Measurements from ENCODE around the gene HMGCS2. TPM values are rescaled to one million over a fixed set of nuclear protein-coding genes. Genes with fewer than 3 reads are reported as not detected.

Gene HMGCS2
- total and polyA plus RNA-seq, 7 experiments from 2014 or later = not detected

DNA sequence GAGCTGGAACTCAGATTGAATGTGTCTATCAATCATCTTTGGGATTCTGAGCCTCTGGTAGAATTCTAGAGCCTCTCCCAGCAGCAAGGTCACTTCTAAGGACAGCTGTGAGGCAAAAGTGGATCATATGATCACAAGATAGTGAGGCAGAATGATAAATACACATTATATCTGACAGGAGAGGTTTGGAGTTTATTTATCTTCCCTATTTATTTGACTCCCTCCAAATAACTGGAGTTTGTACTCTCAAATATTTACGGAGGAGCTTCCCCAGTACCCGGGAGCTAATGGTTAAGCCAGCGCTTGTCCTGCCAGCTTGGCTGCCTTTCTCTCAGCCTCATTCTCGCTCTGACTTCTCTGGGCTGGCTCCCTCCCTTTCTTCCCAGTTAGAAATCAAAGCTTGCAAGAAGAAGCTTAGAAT, 2.3 kb downstream of the HMGCS2 start:
- Histone ChIP-seq H3K9me3 (ENCODE audit: control insufficient read depth in 2 of 3, low read length in 3 of 3) (no peaks in the 10 kb centered on the region), H3K4me3 (ENCODE audit: low read length) (no peak overlapping the region), H3K4me1 (ENCODE audit: control insufficient read depth in 2 of 2, insufficient read depth in 2 of 2, low read length in 2 of 2) (no peaks in the 10 kb centered on the region), H3K27ac (ENCODE audit: low read depth, low read length) (no peak overlapping the region), H3K27me3 (ENCODE audit: control insufficient read depth in 2 of 2, insufficient read depth in 2 of 2, low read length in 2 of 2) (no peaks in the 10 kb centered on the region), H3K36me3 (ENCODE audit: control insufficient read depth in 2 of 3, insufficient read depth in 3 of 3, low read length in 3 of 3) (no peaks in the 10 kb centered on the region)
- Mint-ChIP-seq H3K4me3 (no peak overlapping the region), H3K4me1 (no peaks in the 10 kb centered on the region), H3K9me3 (no peaks in the 10 kb centered on the region), H3K27me3 (peaks cover 12 to 58% (median 17%) of the 10 kb centered on the region in 5 donors), H3K36me3 (no peaks in the 10 kb centered on the region), H3K27ac (no peak overlapping the region)
- no peak for ATAC-seq
- ChIA-PET POLR2A (no interaction called here), CTCF (no interaction called here)
- no peak for DNase-seq
- intact Hi-C loops (cut with micrococcal nuclease) = no loop called here

- CTCF ChIA-PET = no interaction called here
- H3K27me3 Mint-ChIP-seq = peaks cover 14 to 65% (median 19%) of the 10 kb centered on the region in 5 donors
- intact Hi-C loops (cut with micrococcal nuclease) = no loop called here
- H3K27ac Mint-ChIP-seq = no peak overlapping the region
- H3K36me3 Mint-ChIP-seq = no peaks in the 10 kb centered on the region
- no peak for ATAC-seq
- Histone ChIP-seq H3K27ac (ENCODE audit: low read depth, low read length) (no peak overlapping the region), H3K4me3 (ENCODE audit: low read length) (no peak overlapping the region), H3K4me1 (ENCODE audit: control insufficient read depth in 2 of 2, insufficient read depth in 2 of 2, low read length in 2 of 2) (no peaks in the 10 kb centered on the region), H3K36me3 (ENCODE audit: control insufficient read depth in 2 of 3, insufficient read depth in 3 of 3, low read length in 3 of 3) (no peaks in the 10 kb centered on the region), H3K9me3 (ENCODE audit: control insufficient read depth in 2 of 3, low read length in 3 of 3) (no peaks in the 10 kb centered on the region), H3K27me3 (ENCODE audit: control insufficient read depth in 2 of 2, insufficient read depth in 2 of 2, low read length in 2 of 2) (no peaks in the 10 kb centered on the region)
- H3K9me3 Mint-ChIP-seq = no peaks in the 10 kb centered on the region
- H3K4me3 Mint-ChIP-seq = no peak overlapping the region
- no peak for DNase-seq
- H3K4me1 Mint-ChIP-seq = peaks cover 0 to 3% (median 0%) of the 10 kb centered on the region in 7 donors
- POLR2A ChIA-PET = no interaction called here
These were observed 4.5 kb downstream of the HMGCS2 start for GRCh38 chr1:119764220-119764619.

GRCh38 chr1:119762953-119763352, 5.8 kb downstream of the HMGCS2 start:
- Histone ChIP-seq H3K4me3 (ENCODE audit: low read length) (no peak overlapping the region), H3K27ac (ENCODE audit: low read depth, low read length) (no peak overlapping the region), H3K36me3 (ENCODE audit: control insufficient read depth in 2 of 3, insufficient read depth in 3 of 3, low read length in 3 of 3) (no peaks in the 10 kb centered on the region), H3K9me3 (ENCODE audit: control insufficient read depth in 2 of 3, low read length in 3 of 3) (no peaks in the 10 kb centered on the region), H3K4me1 (ENCODE audit: control insufficient read depth in 2 of 2, insufficient read depth in 2 of 2, low read length in 2 of 2) (no peaks in the 10 kb centered on the region), H3K27me3 (ENCODE audit: control insufficient read depth in 2 of 2, insufficient read depth in 2 of 2, low read length in 2 of 2) (no peaks in the 10 kb centered on the region)
- Mint-ChIP-seq H3K36me3 (no peaks in the 10 kb centered on the region), H3K27ac (no peak overlapping the region), H3K4me3 (no peak overlapping the region), H3K4me1 (peaks cover 0 to 8% (median 0%) of the 10 kb centered on the region in 7 donors), H3K9me3 (no peaks in the 10 kb centered on the region), H3K27me3 (peaks cover 13 to 58% (median 17%) of the 10 kb centered on the region in 5 donors)
- intact Hi-C loops (cut with micrococcal nuclease) = no loop called here
- ATAC-seq (no peak), DNase-seq (no peak)
- POLR2A ChIA-PET = no interaction called here
- CTCF ChIA-PET = no interaction called here

DNA sequence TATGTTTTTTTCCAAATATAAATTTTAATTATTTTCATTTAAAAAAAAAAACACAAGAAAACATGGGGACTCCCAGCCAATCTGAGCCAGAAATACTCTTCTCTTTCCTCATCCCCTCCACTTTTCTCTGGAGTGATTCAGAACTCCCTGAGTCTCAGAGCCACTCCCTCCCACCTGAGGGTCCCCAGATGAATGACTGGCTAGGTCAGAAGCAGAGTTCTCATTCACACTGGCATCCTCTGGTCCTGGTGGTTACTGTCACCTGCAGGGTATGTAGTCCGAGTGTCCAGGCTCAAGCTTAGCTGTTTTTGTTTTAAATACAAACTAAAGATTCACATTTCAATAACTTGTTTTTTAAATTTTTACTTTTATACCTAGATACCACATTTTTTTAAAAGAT, 6.3 kb downstream of the HMGCS2 start:
- Mint-ChIP-seq H3K4me3 (no peak overlapping the region), H3K27ac (no peak overlapping the region), H3K4me1 (peaks cover 0 to 8% (median 0%) of the 10 kb centered on the region in 7 donors), H3K27me3 (peaks cover 12 to 61% (median 16%) of the 10 kb centered on the region in 5 donors), H3K36me3 (no peaks in the 10 kb centered on the region), H3K9me3 (no peaks in the 10 kb centered on the region)
- Histone ChIP-seq H3K36me3 (ENCODE audit: control insufficient read depth in 2 of 3, insufficient read depth in 3 of 3, low read length in 3 of 3) (no peaks in the 10 kb centered on the region), H3K9me3 (ENCODE audit: control insufficient read depth in 2 of 3, low read length in 3 of 3) (no peaks in the 10 kb centered on the region), H3K27ac (ENCODE audit: low read depth, low read length) (no peak overlapping the region), H3K4me1 (ENCODE audit: control insufficient read depth in 2 of 2, insufficient read depth in 2 of 2, low read length in 2 of 2) (no peaks in the 10 kb centered on the region), H3K27me3 (ENCODE audit: control insufficient read depth in 2 of 2, insufficient read depth in 2 of 2, low read length in 2 of 2) (no peaks in the 10 kb centered on the region), H3K4me3 (ENCODE audit: low read length) (no peak overlapping the region)
- intact Hi-C loops (cut with micrococcal nuclease) = no loop called here
- DNase-seq = no peak
- no peak for ATAC-seq
- POLR2A ChIA-PET = no interaction called here
- CTCF ChIA-PET = no interaction called here

GRCh38 chr1:119758584-119758983, 10.1 kb downstream of the HMGCS2 start:
- Histone ChIP-seq H3K4me1 (ENCODE audit: control insufficient read depth in 2 of 2, insufficient read depth in 2 of 2, low read length in 2 of 2) (no peaks in the 10 kb centered on the region), H3K36me3 (ENCODE audit: control insufficient read depth in 2 of 3, insufficient read depth in 3 of 3, low read length in 3 of 3) (no peaks in the 10 kb centered on the region), H3K4me3 (ENCODE audit: low read length) (no peak overlapping the region), H3K27ac (ENCODE audit: low read depth, low read length) (no peak overlapping the region), H3K27me3 (ENCODE audit: control insufficient read depth in 2 of 2, insufficient read depth in 2 of 2, low read length in 2 of 2) (no peaks in the 10 kb centered on the region), H3K9me3 (ENCODE audit: control insufficient read depth in 2 of 3, low read length in 3 of 3) (no peaks in the 10 kb centered on the region)
- intact Hi-C loops (cut with micrococcal nuclease) = no loop called here
- Mint-ChIP-seq H3K4me3 (no peak overlapping the region), H3K4me1 (peaks cover 0 to 12% (median 0%) of the 10 kb centered on the region in 7 donors), H3K27me3 (peaks cover 0 to 45% (median 9%) of the 10 kb centered on the region in 5 donors), H3K9me3 (no peaks in the 10 kb centered on the region), H3K36me3 (no peaks in the 10 kb centered on the region), H3K27ac (no peak overlapping the region)
- ChIA-PET POLR2A (no interaction called here), CTCF (no interaction called here)
- ATAC-seq = no peak
- no peak for DNase-seq

DNA sequence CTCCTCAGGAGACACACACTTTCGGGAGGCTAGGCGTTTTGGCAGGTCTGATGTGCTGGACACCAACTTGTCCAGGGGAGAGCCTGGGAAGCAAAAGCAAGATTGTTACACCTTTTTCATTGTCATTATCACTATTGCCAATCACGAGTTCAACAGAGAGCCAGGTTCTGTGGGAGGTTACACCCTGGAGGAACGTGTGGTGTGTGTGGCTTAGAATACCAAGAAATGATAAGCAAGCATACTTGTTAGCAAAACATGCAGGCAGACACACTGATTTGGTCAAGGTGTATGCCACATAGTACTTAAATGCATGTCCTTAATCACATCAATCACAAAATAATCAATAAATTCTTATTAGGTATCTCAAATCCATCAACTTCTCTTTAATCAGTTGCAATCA, 16.1 kb downstream of the HMGCS2 start:
- Mint-ChIP-seq H3K4me1 (peaks cover 0 to 23% (median 0%) of the 10 kb centered on the region in 7 donors), H3K4me3 (peak overlapping the region in 1 of 10 donors; percentile 77), H3K27me3 (peaks cover 5 to 47% (median 11%) of the 10 kb centered on the region in 5 donors), H3K36me3 (peaks cover 0 to 2% (median 0%) of the 10 kb centered on the region in 5 donors), H3K9me3 (no peaks in the 10 kb centered on the region), H3K27ac (peak overlapping the region in 1 of 9 donors; percentile 78)
- H3K27ac ChIP-seq (ENCODE audit: low read depth, low read length) = no peak overlapping the region
- DNase-seq (no peak), ATAC-seq (no peak)
- ChIA-PET CTCF (no interaction called here), POLR2A (no interaction called here)
- H3K36me3 ChIP-seq (ENCODE audit: control insufficient read depth in 2 of 3, insufficient read depth in 3 of 3, low read length in 3 of 3) = no peaks in the 10 kb centered on the region
- intact Hi-C loops (cut with micrococcal nuclease) = no loop called here
- H3K4me3 ChIP-seq (ENCODE audit: low read length) = no peak overlapping the region
- no peaks in the 10 kb centered on the region for H3K4me1 ChIP-seq (ENCODE audit: control insufficient read depth in 2 of 2, insufficient read depth in 2 of 2, low read length in 2 of 2)
- H3K9me3 ChIP-seq (ENCODE audit: control insufficient read depth in 2 of 3, low read length in 3 of 3) = no peaks in the 10 kb centered on the region
- no peaks in the 10 kb centered on the region for H3K27me3 ChIP-seq (ENCODE audit: control insufficient read depth in 2 of 2, insufficient read depth in 2 of 2, low read length in 2 of 2)

DNA sequence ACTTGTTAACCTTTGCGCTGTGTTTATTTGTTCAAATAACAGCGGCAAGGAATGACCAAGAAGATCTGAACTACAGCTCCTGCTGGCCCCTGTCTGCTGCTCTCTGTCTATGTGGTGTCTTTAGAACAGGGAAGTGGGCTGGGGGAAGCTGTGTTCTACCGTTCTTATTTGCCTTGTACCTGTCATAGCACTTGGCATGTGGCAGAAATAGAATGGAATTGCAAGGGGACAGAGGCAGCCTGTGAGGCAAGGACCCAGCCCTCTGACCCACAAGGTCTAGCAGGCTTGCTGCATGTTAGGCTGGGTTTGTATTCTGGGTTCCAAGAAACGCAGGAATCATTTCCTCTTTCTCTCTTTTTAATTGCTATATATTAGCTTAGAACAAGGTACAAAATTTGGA, 20.7 kb downstream of the HMGCS2 start:
- Mint-ChIP-seq H3K36me3 (peaks cover 0 to 2% (median 0%) of the 10 kb centered on the region in 5 donors), H3K4me1 (peaks cover 0 to 29% (median 0%) of the 10 kb centered on the region in 7 donors), H3K4me3 (no peak overlapping the region), H3K9me3 (no peaks in the 10 kb centered on the region), H3K27me3 (peaks cover 0 to 28% (median 7%) of the 10 kb centered on the region in 5 donors), H3K27ac (no peak overlapping the region)
- intact Hi-C loops (cut with micrococcal nuclease) = no loop called here
- ChIA-PET POLR2A (no interaction called here), CTCF (no interaction called here)
- no peak overlapping the region for H3K4me3 ChIP-seq (ENCODE audit: low read length)
- H3K9me3 ChIP-seq (ENCODE audit: control insufficient read depth in 2 of 3, low read length in 3 of 3) = no peaks in the 10 kb centered on the region
- no peaks in the 10 kb centered on the region for H3K4me1 ChIP-seq (ENCODE audit: control insufficient read depth in 2 of 2, insufficient read depth in 2 of 2, low read length in 2 of 2)
- ATAC-seq = no peak
- no peaks in the 10 kb centered on the region for H3K36me3 ChIP-seq (ENCODE audit: control insufficient read depth in 2 of 3, insufficient read depth in 3 of 3, low read length in 3 of 3)
- H3K27ac ChIP-seq (ENCODE audit: low read depth, low read length) = no peak overlapping the region
- no peaks in the 10 kb centered on the region for H3K27me3 ChIP-seq (ENCODE audit: control insufficient read depth in 2 of 2, insufficient read depth in 2 of 2, low read length in 2 of 2)
- DNase-seq = no peak

Data from naive thymus-derived CD4-positive, alpha-beta T cell (primary cell).